ENCODE measurements around the gene LRRC71. TPM values are rescaled to one million over a fixed set of nuclear protein-coding genes. Genes with fewer than 3 reads are reported as not detected.

Gene LRRC71
- total and polyA plus RNA-seq, 10 of the 15 experiments (the other 5 are each of a cell fraction or from before 2014, with no cell fraction given): not detected

DNA sequence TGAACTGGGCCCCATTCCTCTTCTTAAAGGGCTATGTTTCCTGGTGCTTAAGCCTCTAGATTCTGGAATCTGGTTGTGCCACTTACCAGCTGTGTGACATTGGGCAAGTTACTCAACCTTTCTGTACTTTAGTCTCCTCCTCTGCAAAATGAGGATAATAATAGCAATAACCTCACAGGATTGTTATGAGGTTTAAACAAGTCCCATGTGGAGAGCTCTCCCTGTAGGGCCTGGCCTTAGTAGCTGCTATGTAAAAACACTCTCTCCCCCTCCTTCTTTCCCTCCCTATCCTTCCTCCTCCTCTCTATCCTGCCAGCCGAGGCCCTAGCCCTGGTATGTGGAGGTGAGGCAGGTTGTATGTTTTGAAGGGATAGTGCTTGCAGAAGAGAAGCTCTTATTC, 35.1 kb upstream of the LRRC71 start:
- Histone ChIP-seq H3K36me3 (ENCODE audit: control insufficient read depth in 2 of 2, insufficient read depth in 2 of 2, low read length in 1 of 2) (no peaks in the 10 kb centered on the region), H3K4me2 (ENCODE audit: control insufficient read depth, insufficient read depth) (no peak overlapping the region), H3K4me3 (no peak overlapping the region), H3K79me2 (ENCODE audit: control insufficient read depth, insufficient read depth, low read length) (no peaks in the 10 kb centered on the region), H4K20me1 (ENCODE audit: control insufficient read depth, insufficient read depth) (no peaks in the 10 kb centered on the region), H2AFZ (ENCODE audit: control insufficient read depth, low read depth, low read length) (no peak overlapping the region), H3K9ac (ENCODE audit: control insufficient read depth, insufficient read depth, low read length) (no peak overlapping the region), H3K9me3 (replicated peaks; ENCODE audit: control insufficient read depth, insufficient read depth, low read length) (no peaks in the 10 kb centered on the region), H3K27ac (ENCODE audit: control insufficient read depth, insufficient read depth) (no peak overlapping the region), H3K27me3 (replicated peaks in 1 of 2; ENCODE audit: control insufficient read depth in 2 of 2, insufficient read depth in 2 of 2, low read length in 1 of 2) (peaks cover 0 to 5% of the 10 kb centered on the region in 2 experiments; a peak in 3 of 4 replicates), H3K4me1 (ENCODE audit: control insufficient read depth, insufficient read depth, low read length) (no peaks in the 10 kb centered on the region)
- BruUV-seq (replicated peaks): no TSS peak
- SMC1A ChIA-PET (ENCODE audit: uncharacterized antibody, unreplicated experiment): interaction anchor here (0.9 kb wide), 1 partner anchor 95 kb away, joined by 3 read pairs; no protein-coding TSS in a partner anchor
- 4% methylated on average over 1 of the region's 1 CpG for WGBS (ENCODE audit: insufficient coverage, insufficient replicate concordance, low lambda C conversion rate, missing lambda C conversion rate)
- POLR2A ChIA-PET: no interaction called here
- no peak for FAIRE-seq
- intact Hi-C loops (cut with micrococcal nuclease; ENCODE audit: unreplicated experiment): no loop called here
- RAD21 ChIA-PET (ENCODE audit: unreplicated experiment): interaction anchor here (2.6 kb wide), 1 partner anchor 88 kb away, joined by 7 read pairs; no protein-coding TSS in a partner anchor
- CTCF ChIA-PET: interaction anchor here (0.8 to 1.4 kb wide), 4 partner anchors 46 to 195 kb away, joined by 3 to 8 read pairs (median 6); no protein-coding TSS in a partner anchor
- ATAC-seq: no peak
- in situ Hi-C loops (cut with MboI): no loop called here
- TF ChIP-seq ZSCAN29 (IDR thresholded peaks at IDR 0.05) (no peak), NFXL1 (IDR thresholded peaks at IDR 0.05; ENCODE audit: borderline replicate concordance) (no peak), HDAC2 (IDR thresholded peaks at IDR 0.05) (no peak)
- DNase-seq (ENCODE audit: low read depth, low spot score): no peak

DNA sequence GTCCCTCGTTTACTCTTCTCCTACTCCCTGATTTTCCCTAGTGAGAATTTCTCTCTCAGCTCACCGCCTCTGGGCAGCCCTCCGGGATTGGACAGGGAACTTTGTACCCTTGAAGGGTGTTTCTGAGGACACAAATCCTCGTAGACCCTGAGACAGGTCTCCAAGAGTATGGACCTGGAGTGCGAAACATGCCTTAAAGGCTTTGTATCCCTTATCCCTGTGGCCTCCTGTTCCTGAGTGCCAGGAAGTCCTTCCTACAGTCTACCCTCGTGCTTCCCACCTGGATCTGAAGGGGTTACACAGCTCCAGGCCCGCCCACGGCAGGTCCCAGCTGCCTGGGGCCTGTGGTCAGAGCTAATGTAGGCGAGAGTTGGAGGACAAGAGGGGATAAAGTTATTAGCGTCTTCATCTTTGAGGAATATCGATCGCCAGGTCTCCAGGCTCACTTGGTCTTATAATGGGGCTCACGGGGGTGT, 34.5 kb upstream of the LRRC71 start:
- in situ Hi-C loops (cut with MboI) (no loop called here), intact Hi-C loops (cut with micrococcal nuclease; ENCODE audit: unreplicated experiment) (no loop called here)
- no peaks in the 10 kb centered on the region for H3K36me3 ChIP-seq (ENCODE audit: control insufficient read depth in 2 of 2, insufficient read depth in 2 of 2, low read length in 1 of 2)
- no peak overlapping the region for H3K9ac ChIP-seq (ENCODE audit: control insufficient read depth, insufficient read depth, low read length)
- H3K79me2 ChIP-seq (ENCODE audit: control insufficient read depth, insufficient read depth, low read length): no peaks in the 10 kb centered on the region
- H3K4me3 ChIP-seq: no peak overlapping the region
- no peak for DNase-seq (ENCODE audit: low read depth, low spot score)
- ChIA-PET SMC1A (ENCODE audit: uncharacterized antibody, unreplicated experiment) (interaction anchor here (0.9 to 1.1 kb wide), 2 partner anchors 95 to 160 kb away, joined by 3 to 5 read pairs; no protein-coding TSS in a partner anchor), CTCF (interaction anchor here (0.8 to 2.0 kb wide), 5 partner anchors 47 to 196 kb away, joined by 3 to 9 read pairs (median 7); no protein-coding TSS in a partner anchor), POLR2A (no interaction called here), RAD21 (ENCODE audit: unreplicated experiment) (interaction anchor here (2.6 to 7.1 kb wide), 2 partner anchors 47 to 89 kb away, joined by 7 to 42 read pairs; no protein-coding TSS in a partner anchor)
- ATAC-seq: no peak
- BruUV-seq (replicated peaks): no TSS peak
- FAIRE-seq: no peak
- H3K4me2 ChIP-seq (ENCODE audit: control insufficient read depth, insufficient read depth): no peak overlapping the region
- H3K9me3 ChIP-seq (replicated peaks; ENCODE audit: control insufficient read depth, insufficient read depth, low read length): no peaks in the 10 kb centered on the region
- peaks cover 0 to 4% of the 10 kb centered on the region in 2 experiments; a peak in 3 of 4 replicates for H3K27me3 ChIP-seq (replicated peaks in 1 of 2; ENCODE audit: control insufficient read depth in 2 of 2, insufficient read depth in 2 of 2, low read length in 1 of 2)
- H3K4me1 ChIP-seq (ENCODE audit: control insufficient read depth, insufficient read depth, low read length): no peaks in the 10 kb centered on the region
- H3K27ac ChIP-seq (ENCODE audit: control insufficient read depth, insufficient read depth): no peak overlapping the region
- H2AFZ ChIP-seq (ENCODE audit: control insufficient read depth, low read depth, low read length): no peak overlapping the region
- 31% methylated on average over 13 of the region's 13 CpGs for WGBS (ENCODE audit: insufficient coverage, insufficient replicate concordance, low lambda C conversion rate, missing lambda C conversion rate)
- H4K20me1 ChIP-seq (ENCODE audit: control insufficient read depth, insufficient read depth): no peaks in the 10 kb centered on the region
- no peak for TF ChIP-seq ZBED1 (IDR thresholded peaks at IDR 0.05; ENCODE audit: borderline replicate concordance)
- TF ChIP-seq, protein P1, sequence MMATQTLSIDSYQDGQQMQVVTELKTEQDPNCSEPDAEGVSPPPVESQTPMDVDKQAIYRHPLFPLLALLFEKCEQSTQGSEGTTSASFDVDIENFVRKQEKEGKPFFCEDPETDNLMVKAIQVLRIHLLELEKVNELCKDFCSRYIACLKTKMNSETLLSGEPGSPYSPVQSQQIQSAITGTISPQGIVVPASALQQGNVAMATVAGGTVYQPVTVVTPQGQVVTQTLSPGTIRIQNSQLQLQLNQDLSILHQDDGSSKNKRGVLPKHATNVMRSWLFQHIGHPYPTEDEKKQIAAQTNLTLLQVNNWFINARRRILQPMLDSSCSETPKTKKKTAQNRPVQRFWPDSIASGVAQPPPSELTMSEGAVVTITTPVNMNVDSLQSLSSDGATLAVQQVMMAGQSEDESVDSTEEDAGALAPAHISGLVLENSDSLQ (IDR thresholded peaks at IDR 0.05): no peak
- TF ChIP-seq FOXM1 (IDR thresholded peaks at IDR 0.05; ENCODE audit: low read depth, low read length): no peak
- no peak for TF ChIP-seq MTA3 (IDR thresholded peaks at IDR 0.05; ENCODE audit: borderline replicate concordance, low read length)
- TF ChIP-seq TCF12 (IDR thresholded peaks at IDR 0.05; ENCODE audit: low read depth, low read length): no peak
- TF ChIP-seq ZNF217 (IDR thresholded peaks at IDR 0.05): no peak
- TF ChIP-seq NR2C2 (IDR thresholded peaks at IDR 0.05; ENCODE audit: borderline replicate concordance, control insufficient read depth, insufficient read length, low read depth): no peak
- TF ChIP-seq BHLHE40 (IDR thresholded peaks at IDR 0.05; ENCODE audit: borderline replicate concordance in 1 of 2, low read depth in 2 of 2, low read length in 1 of 2): no peak
- no peak for TF ChIP-seq SREBF2 (IDR thresholded peaks at IDR 0.05; ENCODE audit: low read length)
- TF ChIP-seq, protein P2, sequence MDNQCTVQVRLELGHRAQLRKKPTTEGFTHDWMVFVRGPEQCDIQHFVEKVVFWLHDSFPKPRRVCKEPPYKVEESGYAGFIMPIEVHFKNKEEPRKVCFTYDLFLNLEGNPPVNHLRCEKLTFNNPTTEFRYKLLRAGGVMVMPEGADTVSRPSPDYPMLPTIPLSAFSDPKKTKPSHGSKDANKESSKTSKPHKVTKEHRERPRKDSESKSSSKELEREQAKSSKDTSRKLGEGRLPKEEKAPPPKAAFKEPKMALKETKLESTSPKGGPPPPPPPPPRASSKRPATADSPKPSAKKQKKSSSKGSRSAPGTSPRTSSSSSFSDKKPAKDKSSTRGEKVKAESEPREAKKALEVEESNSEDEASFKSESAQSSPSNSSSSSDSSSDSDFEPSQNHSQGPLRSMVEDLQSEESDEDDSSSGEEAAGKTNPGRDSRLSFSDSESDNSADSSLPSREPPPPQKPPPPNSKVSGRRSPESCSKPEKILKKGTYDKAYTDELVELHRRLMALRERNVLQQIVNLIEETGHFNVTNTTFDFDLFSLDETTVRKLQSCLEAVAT (IDR thresholded peaks at IDR 0.05): no peak

All from GM12878 (cell line).